Bronchial epithelial cell (primary cell): ENCODE measurements around the gene PGBD4. TPM values are rescaled to one million over a fixed set of nuclear protein-coding genes. Genes with fewer than 3 reads are reported as not detected.
A peak's percentile ranks its signal among the peaks of the same experiment; 100 is the strongest.

Source experiments
- DNase-seq: peaks from one replicate; pipeline ENCODE4 v3.0.0-alpha.2; 2010; ENCODE audit warnings: low read depth
- FAIRE-seq: peaks from 2 replicates; lab custom pipeline; 2011; peaks lifted over from hg19 to GRCh38; lab: Jason Lieb, UNC
- H3K27me3 ChIP-seq: 2 replicates; pipeline ENCODE4 v1.5.1; 2011; ENCODE audit warnings: low read length; ENCODE audit not compliant: control insufficient read depth, insufficient read depth
- H3K36me3 ChIP-seq: 2 replicates; pipeline ENCODE4 v1.5.1; 2011; ENCODE audit warnings: low read length; ENCODE audit not compliant: control insufficient read depth, insufficient read depth
- H3K4me3 ChIP-seq: 2 replicates; pipeline ENCODE4 v1.5.1; 2011; ENCODE audit warnings: mild to moderate bottlenecking, low read depth, low read length, control low read depth
- total RNA-seq: library from RNA; depleted of rRNA; stranded (reverse); fragments of >200 nt; gene quantifications from 2 replicates; pipeline ENCODE4 v1.2.1, GENCODE V29; 2014
- TF ChIP-seq, protein P1 (sequence below): IDR thresholded peaks from 2 replicates; pipeline ENCODE4 v1.5.1; 2011; ENCODE audit warnings: mild to moderate bottlenecking, moderate library complexity, low read length, control low read depth, inconsistent platforms; ENCODE audit not compliant: insufficient read depth, severe bottlenecking

PGBD4 gene
- total RNA-seq, 1 donor from 2014 or later, result 1.8 TPM

GRCh38 chr15:34124651-34125050 is 22.8 kb downstream of the PGBD4 start:
- Histone ChIP-seq H3K36me3 (no peaks in the 10 kb centered on the region), H3K4me3 (no peak overlapping the region), H3K27me3 (no peaks in the 10 kb centered on the region)
- DNase-seq, result no peak
- TF ChIP-seq, protein P1, sequence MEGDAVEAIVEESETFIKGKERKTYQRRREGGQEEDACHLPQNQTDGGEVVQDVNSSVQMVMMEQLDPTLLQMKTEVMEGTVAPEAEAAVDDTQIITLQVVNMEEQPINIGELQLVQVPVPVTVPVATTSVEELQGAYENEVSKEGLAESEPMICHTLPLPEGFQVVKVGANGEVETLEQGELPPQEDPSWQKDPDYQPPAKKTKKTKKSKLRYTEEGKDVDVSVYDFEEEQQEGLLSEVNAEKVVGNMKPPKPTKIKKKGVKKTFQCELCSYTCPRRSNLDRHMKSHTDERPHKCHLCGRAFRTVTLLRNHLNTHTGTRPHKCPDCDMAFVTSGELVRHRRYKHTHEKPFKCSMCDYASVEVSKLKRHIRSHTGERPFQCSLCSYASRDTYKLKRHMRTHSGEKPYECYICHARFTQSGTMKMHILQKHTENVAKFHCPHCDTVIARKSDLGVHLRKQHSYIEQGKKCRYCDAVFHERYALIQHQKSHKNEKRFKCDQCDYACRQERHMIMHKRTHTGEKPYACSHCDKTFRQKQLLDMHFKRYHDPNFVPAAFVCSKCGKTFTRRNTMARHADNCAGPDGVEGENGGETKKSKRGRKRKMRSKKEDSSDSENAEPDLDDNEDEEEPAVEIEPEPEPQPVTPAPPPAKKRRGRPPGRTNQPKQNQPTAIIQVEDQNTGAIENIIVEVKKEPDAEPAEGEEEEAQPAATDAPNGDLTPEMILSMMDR, result no peak
- no peak for FAIRE-seq

GRCh38 chr15:34125945-34126344 is 24.1 kb downstream of the PGBD4 start:
- FAIRE-seq (no peak), DNase-seq (no peak)
- Histone ChIP-seq H3K27me3 (no peaks in the 10 kb centered on the region), H3K36me3 (no peaks in the 10 kb centered on the region), H3K4me3 (no peak overlapping the region)
- TF ChIP-seq, protein P1, result no peak

- H3K4me3 ChIP-seq, result no peak overlapping the region
- DNase-seq, result no peak
- no peak for FAIRE-seq
Observed at GRCh38 chr15:34126522-34126921, 24.6 kb downstream of the PGBD4 start.

GRCh38 chr15:34128898-34129297 is 27.0 kb downstream of the PGBD4 start:
- no peak for FAIRE-seq
- H3K27me3 ChIP-seq, result no peaks in the 10 kb centered on the region
- H3K36me3 ChIP-seq, result no peaks in the 10 kb centered on the region
- H3K4me3 ChIP-seq, result no peak overlapping the region
- no peak for DNase-seq
- TF ChIP-seq, protein P1, result no peak

More at GRCh38 chr15:34126522-34126921, 24.6 kb downstream of the PGBD4 start:
- TF ChIP-seq, protein P1, result no peak
- Histone ChIP-seq H3K27me3 (no peaks in the 10 kb centered on the region), H3K36me3 (no peaks in the 10 kb centered on the region)

- no peaks in the 10 kb centered on the region for H3K36me3 ChIP-seq
- H3K4me3 ChIP-seq, result no peak overlapping the region
- DNase-seq (no peak), FAIRE-seq (no peak)
- no peaks in the 10 kb centered on the region for H3K27me3 ChIP-seq
- TF ChIP-seq, protein P1, result no peak
Observed at GRCh38 chr15:34132881-34133280, 31.0 kb downstream of the PGBD4 start.

DNA sequence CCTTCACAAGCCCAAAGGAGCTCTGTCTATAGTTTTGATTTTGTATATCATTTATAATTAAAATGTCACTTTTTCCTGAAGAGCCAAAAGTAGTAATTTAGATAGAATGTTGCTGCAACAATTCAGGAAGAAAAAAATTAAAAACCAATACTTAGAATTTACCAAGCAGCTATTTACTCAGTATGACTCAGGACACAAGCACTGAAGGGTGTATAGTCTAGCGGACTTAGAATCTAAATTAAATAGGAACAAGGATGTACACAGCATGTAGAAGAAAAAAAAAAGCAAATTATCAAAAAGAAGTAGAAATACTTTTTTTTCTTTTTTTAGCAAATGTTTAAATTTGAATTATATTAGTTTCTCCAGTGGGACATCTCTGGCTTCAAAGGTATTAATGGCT is 31.6 kb downstream of the PGBD4 start:
- FAIRE-seq (no peak), DNase-seq (peak; percentile 16)
- Histone ChIP-seq H3K36me3 (no peaks in the 10 kb centered on the region), H3K4me3 (no peak overlapping the region), H3K27me3 (no peaks in the 10 kb centered on the region)
- TF ChIP-seq, protein P1, result no peak
